GM12801 (cell line): Measurements from ENCODE around the gene CPNE5.

Experiments
- TF ChIP-seq, protein P1 (sequence below): IDR thresholded peaks from one replicate; pipeline ENCODE4 v1.5.1; 2011; ENCODE audit warnings: control low read depth; ENCODE audit not compliant: insufficient read length; ENCODE audit errors: extremely low read depth

Gene CPNE5

DNA sequence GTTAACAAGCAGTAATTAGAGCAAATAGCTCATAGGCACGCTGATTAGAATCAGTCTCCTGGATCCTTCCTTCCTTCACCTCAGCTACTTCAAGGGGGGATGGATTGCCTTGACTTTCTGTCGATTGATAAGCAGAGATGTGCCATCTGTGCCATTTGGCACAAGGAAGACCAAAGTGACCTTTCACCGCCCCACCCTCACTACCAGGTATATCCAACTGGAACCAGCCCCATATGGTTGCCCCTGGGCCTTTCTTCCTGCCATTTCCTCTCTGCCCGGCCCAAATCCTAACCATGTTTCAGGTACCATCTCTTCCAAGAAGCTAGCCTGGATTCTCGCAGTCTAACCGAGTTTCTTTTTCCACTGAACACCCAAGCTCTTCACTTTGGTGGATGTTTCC is 8.7 kb upstream of the CPNE5 start:
- TF ChIP-seq, protein P1, sequence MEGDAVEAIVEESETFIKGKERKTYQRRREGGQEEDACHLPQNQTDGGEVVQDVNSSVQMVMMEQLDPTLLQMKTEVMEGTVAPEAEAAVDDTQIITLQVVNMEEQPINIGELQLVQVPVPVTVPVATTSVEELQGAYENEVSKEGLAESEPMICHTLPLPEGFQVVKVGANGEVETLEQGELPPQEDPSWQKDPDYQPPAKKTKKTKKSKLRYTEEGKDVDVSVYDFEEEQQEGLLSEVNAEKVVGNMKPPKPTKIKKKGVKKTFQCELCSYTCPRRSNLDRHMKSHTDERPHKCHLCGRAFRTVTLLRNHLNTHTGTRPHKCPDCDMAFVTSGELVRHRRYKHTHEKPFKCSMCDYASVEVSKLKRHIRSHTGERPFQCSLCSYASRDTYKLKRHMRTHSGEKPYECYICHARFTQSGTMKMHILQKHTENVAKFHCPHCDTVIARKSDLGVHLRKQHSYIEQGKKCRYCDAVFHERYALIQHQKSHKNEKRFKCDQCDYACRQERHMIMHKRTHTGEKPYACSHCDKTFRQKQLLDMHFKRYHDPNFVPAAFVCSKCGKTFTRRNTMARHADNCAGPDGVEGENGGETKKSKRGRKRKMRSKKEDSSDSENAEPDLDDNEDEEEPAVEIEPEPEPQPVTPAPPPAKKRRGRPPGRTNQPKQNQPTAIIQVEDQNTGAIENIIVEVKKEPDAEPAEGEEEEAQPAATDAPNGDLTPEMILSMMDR: no peak

- TF ChIP-seq, protein P1: no peak
Observed at GRCh38 chr6:36847152-36847551, 7.9 kb upstream of the CPNE5 start.

DNA sequence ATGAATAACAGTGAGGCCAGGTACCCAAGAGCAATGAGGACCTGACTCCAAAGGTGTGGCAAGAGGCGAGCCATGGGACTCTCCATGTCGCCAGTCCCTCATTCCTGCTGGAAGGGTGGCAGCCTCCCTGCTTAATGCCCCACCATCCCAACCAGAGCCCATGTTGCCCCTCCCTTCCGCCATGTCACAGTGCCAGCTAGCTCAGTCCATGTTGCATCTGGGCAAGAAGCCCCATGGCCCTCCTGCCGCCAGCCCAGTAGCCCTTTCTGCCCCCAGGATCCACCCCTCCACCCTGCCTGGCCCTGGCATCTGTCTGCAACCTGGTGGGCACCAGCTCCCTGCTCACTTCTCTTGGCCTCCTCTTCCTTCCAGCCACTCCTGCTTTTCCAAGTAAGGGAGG is 6.0 kb upstream of the CPNE5 start:
- TF ChIP-seq, protein P1: no peak

- TF ChIP-seq, protein P1: no peak
Observed at GRCh38 chr6:36844232-36845170, 5.3 kb upstream of the CPNE5 start.

DNA sequence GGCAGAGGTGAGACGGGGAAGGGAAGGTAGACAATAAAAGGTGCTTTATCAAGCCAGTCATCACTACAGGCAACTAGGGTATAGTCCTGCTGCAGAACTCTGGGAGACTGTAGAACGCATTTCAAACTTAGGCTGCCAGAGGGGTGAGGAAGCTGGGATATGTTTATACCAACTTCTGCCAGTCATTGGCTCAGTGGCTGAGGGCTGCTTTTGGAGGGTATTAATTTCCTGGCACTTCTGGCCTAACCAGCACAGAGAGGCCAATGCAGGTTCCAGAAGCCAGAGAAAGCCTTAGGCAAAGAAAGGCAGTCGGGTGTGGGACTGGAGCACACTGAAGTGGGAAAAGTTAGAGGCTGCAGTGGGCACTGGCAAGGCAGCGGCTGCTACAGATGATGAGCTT is 3.9 kb upstream of the CPNE5 start:
- TF ChIP-seq, protein P1: no peak

- TF ChIP-seq, protein P1: no peak
Observed at GRCh38 chr6:36841756-36842155, 2.5 kb upstream of the CPNE5 start.

- TF ChIP-seq, protein P1: no peak
Observed at GRCh38 chr6:36840432-36841403, 1.5 kb upstream of the CPNE5 start.
